NCI-H1092 (cell line): ENCODE results near the gene ESRRA.

Source experiments
- DNase-seq: peaks from one replicate; lab custom pipeline; 2025; lab: John Stamatoyannopoulos, UW

The ESRRA gene

GRCh38 chr11:64305075-64305690 is at the start of gene ESRRA:
TSS of gene ESRRA (plus strand) at chr11:64305524. CDS start at chr11:64307180, 1,656 bp downstream.
- DNase-seq: peak; percentile 100

GRCh38 chr11:64256300-64256699 is 49.0 kb upstream of the ESRRA start:
- DNase-seq: no peak

- DNase-seq: no peak
Measured at GRCh38 chr11:64258356-64258755, 47.0 kb upstream of the ESRRA start.

- DNase-seq: no peak
Measured at GRCh38 chr11:64258946-64259532, 46.3 kb upstream of the ESRRA start.

- no peak for DNase-seq
Measured at GRCh38 chr11:64259533-64260067, 45.7 kb upstream of the ESRRA start.

GRCh38 chr11:64260147-64260708 is 45.1 kb upstream of the ESRRA start:
- no peak for DNase-seq

GRCh38 chr11:64261556-64262080 is 43.7 kb upstream of the ESRRA start:
- DNase-seq: no peak

- no peak for DNase-seq
Measured at GRCh38 chr11:64262271-64263002, 42.9 kb upstream of the ESRRA start.

- DNase-seq: no peak
Measured at GRCh38 chr11:64263021-64263946, 42.0 kb upstream of the ESRRA start.

- no peak for DNase-seq
Measured at GRCh38 chr11:64263947-64264317, 41.4 kb upstream of the ESRRA start.

- no peak for DNase-seq
Measured at GRCh38 chr11:64264371-64264852, 40.9 kb upstream of the ESRRA start.

- DNase-seq: no peak
Measured at GRCh38 chr11:64265176-64266160, 39.9 kb upstream of the ESRRA start.

- no peak for DNase-seq
Measured at GRCh38 chr11:64266339-64266738, 39.0 kb upstream of the ESRRA start.

- DNase-seq: peak; percentile 41
Measured at GRCh38 chr11:64267207-64267945, 37.9 kb upstream of the ESRRA start.

GRCh38 chr11:64268025-64268892 is 37.1 kb upstream of the ESRRA start:
- no peak for DNase-seq

- no peak for DNase-seq
Measured at GRCh38 chr11:64268893-64269539, 36.3 kb upstream of the ESRRA start.

- DNase-seq: peak; percentile 100
Measured at GRCh38 chr11:64269540-64270220, 35.6 kb upstream of the ESRRA start.
